PC-9 (cell line): ENCODE measurements around the gene ITGA6. TPM values are rescaled to one million over a fixed set of nuclear protein-coding genes. Genes with fewer than 3 reads are reported as not detected.

Source experiments
- BruUV-seq: library from RNA; stranded (reverse); fragments of 400-500 nt; replicated peaks from 2 replicates; lab custom pipeline; 2021; lab: Mats Ljungman, UMichigan
- CTCF ChIA-PET: fragments of 300-600 bp; sonication (Branson Sonifier 250); formaldehyde crosslinking; loops from one replicate; lab custom pipeline; 2022; ENCODE audit warnings: antibody characterized with exemption; lab: Charles Lee
- POLR2A ChIA-PET: fragments of 300-600 bp; sonication (Branson Sonifier 250); formaldehyde crosslinking; loops from one replicate; lab custom pipeline; 2022; ENCODE audit warnings: antibody characterized with exemption; ENCODE audit not compliant: unreplicated experiment; lab: Charles Lee
- DNase-seq, 2 experiments: peaks; one replicate each; pipeline versions ENCODE4 v3.0.0 to v3.0.0-alpha.2; 2015 to 2022; ENCODE audit warnings: mixed read lengths in 1 of 2
- H2AFZ ChIP-seq: fragments of 200-600 bp; sonication (generic); 2 replicates; pipeline ENCODE4 v1.8.1; 2017; ENCODE audit warnings: antibody characterized with exemption
- H3F3A ChIP-seq: fragments of 200-600 bp; sonication (generic); 2 replicates; pipeline ENCODE4 v1.8.1; 2017; ENCODE audit warnings: antibody characterized with exemption, mild to moderate bottlenecking, low read depth; ENCODE audit not compliant: insufficient read depth
- H3K27ac ChIP-seq: fragments of 200-600 bp; sonication (generic); 2 replicates; pipeline ENCODE4 v1.6.1; 2016; ENCODE audit warnings: mixed run types
- H3K27me3 ChIP-seq: fragments of 200-600 bp; sonication (generic); 2 replicates; pipeline ENCODE4 v1.6.1; 2016; ENCODE audit warnings: low read depth, mixed run types; ENCODE audit not compliant: insufficient read depth
- H3K36me3 ChIP-seq: fragments of 200-600 bp; sonication (generic); 2 replicates; pipeline ENCODE4 v1.6.1; 2016; ENCODE audit warnings: low read depth, mixed run types
- H3K4me1 ChIP-seq: fragments of 200-600 bp; sonication (generic); replicated peaks from 2 replicates; pipeline ENCODE4 v1.6.1; 2016; ENCODE audit warnings: mixed run types; ENCODE audit not compliant: insufficient read depth
- H3K4me2 ChIP-seq: fragments of 200-600 bp; sonication (generic); 2 replicates; pipeline ENCODE4 v1.6.1; 2017; ENCODE audit warnings: mixed run types
- H3K4me3 ChIP-seq: fragments of 200-600 bp; sonication (generic); 2 replicates; pipeline ENCODE4 v1.6.1; 2016; ENCODE audit warnings: mixed run types
- H3K79me2 ChIP-seq: fragments of 200-600 bp; sonication (generic); 2 replicates; pipeline ENCODE4 v1.6.1; 2017; ENCODE audit warnings: low read depth, mixed run types
- H3K9me2 ChIP-seq: fragments of 200-600 bp; sonication (generic); 2 replicates; pipeline ENCODE4 v1.8.1; 2017; ENCODE audit warnings: mild to moderate bottlenecking; ENCODE audit not compliant: insufficient read depth
- H3K9me3 ChIP-seq: fragments of 200-600 bp; sonication (generic); 2 replicates; pipeline ENCODE4 v1.8.1; 2016; ENCODE audit warnings: low read depth; ENCODE audit not compliant: insufficient read depth
- H4K20me1 ChIP-seq: fragments of 200-600 bp; sonication (generic); 2 replicates; pipeline ENCODE4 v1.8.1; 2017; ENCODE audit not compliant: insufficient read depth
- CTCF ChIP-seq: fragments of 200-600 bp; sonication (generic); conservative IDR thresholded peaks from 2 replicates; pipeline ENCODE4 v1.6.1; 2017; ENCODE audit warnings: mixed run types, antibody characterized with exemption, mild to moderate bottlenecking, moderate library complexity
- EZH2 ChIP-seq: fragments of 200-600 bp; sonication (generic); IDR thresholded peaks from 2 replicates; pipeline ENCODE4 v1.8.0; 2017; ENCODE audit warnings: antibody characterized with exemption, low read depth
- intact Hi-C: fragments of 100-400 bp; cut with micrococcal nuclease; formaldehyde crosslinking; loops from one replicate; pipeline ENCODE4 v1.10.0; 2022; ENCODE audit not compliant: unreplicated experiment
- total RNA-seq: library from RNA; stranded (reverse); gene quantifications from 2 replicates; pipeline ENCODE4 v1.2.3, GENCODE V29; 2021

The ITGA6 gene
- total RNA-seq, 1 experiment from 2014 or later: 213 TPM

GRCh38 chr2:172381275-172382027, 45.9 kb upstream of the ITGA6 start:
- Histone ChIP-seq H3K36me3 (no peaks in the 10 kb centered on the region), H3K4me1 (0 out of 2 replicates have a peak, but pooled peaks cover 8% of the 10 kb centered on the region), H3K27ac (no peak overlapping the region), H3K27me3 (no peaks in the 10 kb centered on the region), H3K79me2 (no peaks in the 10 kb centered on the region), H3K9me2 (no peaks in the 10 kb centered on the region), H4K20me1 (no peaks in the 10 kb centered on the region), H3F3A (peaks cover 3% of the 10 kb centered on the region; the same call in 1 of the 2 replicates), H3K9me3 (peaks cover 10% of the 10 kb centered on the region), H2AFZ (no peak overlapping the region), H3K4me2 (no peak overlapping the region), H3K4me3 (no peak overlapping the region)
- ChIA-PET CTCF (no interaction called here), POLR2A (no interaction called here)
- TF ChIP-seq EZH2 (no peak), CTCF (no peak)
- no TSS peak for BruUV-seq
- no peak for DNase-seq
- intact Hi-C loops: no loop called here

GRCh38 chr2:172387361-172387760, 40.0 kb upstream of the ITGA6 start:
- CTCF ChIA-PET: no interaction called here
- Histone ChIP-seq H3K27me3 (no peaks in the 10 kb centered on the region), H2AFZ (no peak overlapping the region), H3K4me3 (no peak overlapping the region), H3K9me3 (no peaks in the 10 kb centered on the region), H3K27ac (no peak overlapping the region), H4K20me1 (no peaks in the 10 kb centered on the region), H3K9me2 (peaks cover 8% of the 10 kb centered on the region; the same call in 1 of the 2 replicates), H3K79me2 (no peaks in the 10 kb centered on the region), H3K4me2 (no peak overlapping the region), H3F3A (no peaks in the 10 kb centered on the region), H3K36me3 (no peaks in the 10 kb centered on the region), H3K4me1 (no peaks in the 10 kb centered on the region)
- TF ChIP-seq EZH2 (no peak), CTCF (no peak)
- intact Hi-C loops: no loop called here
- POLR2A ChIA-PET: no interaction called here
- DNase-seq: no peak
- BruUV-seq: no TSS peak

GRCh38 chr2:172389685-172390339, 37.6 kb upstream of the ITGA6 start:
- ChIA-PET CTCF (no interaction called here), POLR2A (interaction anchor here (0.6 kb wide), 1 partner anchor 75 kb away, joined by 5 read pairs; no protein-coding TSS in a partner anchor)
- Histone ChIP-seq H3K27ac (no peak overlapping the region), H3K4me1 (no peaks in the 10 kb centered on the region), H3K9me3 (no peaks in the 10 kb centered on the region), H3K9me2 (peaks cover 8% of the 10 kb centered on the region; the same call in 1 of the 2 replicates), H3F3A (no peaks in the 10 kb centered on the region), H3K36me3 (no peaks in the 10 kb centered on the region), H3K27me3 (no peaks in the 10 kb centered on the region), H3K79me2 (no peaks in the 10 kb centered on the region), H3K4me3 (no peak overlapping the region), H3K4me2 (no peak overlapping the region), H4K20me1 (no peaks in the 10 kb centered on the region), H2AFZ (no peak overlapping the region)
- DNase-seq: no peak
- BruUV-seq: no TSS peak
- TF ChIP-seq CTCF: no peak
- no peak for TF ChIP-seq EZH2
- intact Hi-C loops: no loop called here
